Gastrocnemius medialis (tissue), 4 donors: ENCODE data around the gene ARL8B. TPM values are rescaled to one million over a fixed set of nuclear protein-coding genes. Genes with fewer than 3 reads are reported as not detected.
A peak's percentile ranks its signal among the peaks of the same experiment; 100 is the strongest.

Experiments
- ATAC-seq, 2 donors: fragments of 150-250 bp; one replicate each; pipeline ENCODE4 v1.9.1; 2016
- DNase-seq, 2 donors: peaks; one replicate each; pipeline ENCODE4 v3.0.0-alpha.2; 2019
- H3K27ac ChIP-seq, 4 donors: fragments of 200-600 bp; sonication (generic); 1 replicate in 1 of 4; 2 replicates in 3 of 4; pipeline ENCODE4 v1.5.1; 2016 to 2018; ENCODE audit warnings: mild to moderate bottlenecking in 2 of 4, moderate library complexity in 1 of 4
- H3K27me3 ChIP-seq, 3 donors: fragments of 200-600 bp; sonication (generic) in 2 of 3; 1 replicate in 1 of 3; 2 replicates in 2 of 3; pipeline versions ENCODE4 v1.5.1 to v1.6.0; 2016 to 2019; ENCODE audit warnings: mild to moderate bottlenecking in 1 of 3, moderate library complexity in 1 of 3
- H3K36me3 ChIP-seq, 2 donors: fragments of 200-600 bp; sonication (generic) in 1 of 2; one replicate each; pipeline ENCODE4 v1.5.1; 2017 to 2018
- H3K4me1 ChIP-seq, 2 donors: fragments of 200-600 bp; sonication (generic) in 1 of 2; one replicate each; pipeline ENCODE4 v1.5.1; 2016 to 2017; ENCODE audit warnings: mild to moderate bottlenecking in 2 of 2
- H3K4me3 ChIP-seq, 4 donors: fragments of 200-600 bp; sonication (generic) in 3 of 4; 1 replicate in 1 of 4; 2 replicates in 3 of 4; pipeline ENCODE4 v1.5.1; 2016 to 2019; ENCODE audit warnings: mild to moderate bottlenecking in 2 of 4
- H3K9me3 ChIP-seq, 3 donors: fragments of 200-600 bp; sonication (generic) in 2 of 3; 1 replicate in 1 of 3; 2 replicates in 2 of 3; pipeline ENCODE4 v1.5.1; 2016 to 2019
- CTCF ChIP-seq, 5 experiments: fragments of 450-650 bp in 3 of 5; fragments of 200-600 bp in 2 of 5; sonication (generic) in 2 of 5; IDR thresholded peaks in 4 of 5; conservative IDR thresholded peaks in 1 of 5; 1 replicate in 4 of 5; 2 replicates in 1 of 5; pipeline ENCODE4 v1.5.1; 2016 to 2019; ENCODE audit warnings: antibody characterized with exemption in 5 of 5, mild to moderate bottlenecking in 3 of 5, moderate library complexity in 3 of 5
- POLR2A ChIP-seq, 2 donors: fragments of 450-650 bp; IDR thresholded peaks; one replicate each; pipeline ENCODE4 v1.6.1; 2017; ENCODE audit warnings: antibody characterized with exemption in 2 of 2, mild to moderate bottlenecking in 2 of 2, moderate library complexity in 2 of 2
- in situ Hi-C, 4 donors: fragments of 200-750 bp; cut with MboI; loops; one replicate each; pipeline versions ENCODE4 v1.15.0 to v1.8.0; 2017; ENCODE audit warnings: low sequenced_read_pairs in 4 of 4
- intact Hi-C: fragments of 100-400 bp; cut with DNase I; formaldehyde crosslinking; loops from one replicate; pipeline ENCODE4 v1.15.1; 2023; ENCODE audit warnings: low total_unique reads
- total RNA-seq, 4 donors: library from RNA; depleted of rRNA; stranded (reverse); fragments of >200 nt; gene quantifications; one replicate each; pipeline versions ENCODE4 v1.1.0 to v1.2.3, GENCODE V29; 2016

ARL8B gene
- total RNA-seq, 4 donors from 2014 or later: 69.3 to 198 (median 95.0) TPM

DNA sequence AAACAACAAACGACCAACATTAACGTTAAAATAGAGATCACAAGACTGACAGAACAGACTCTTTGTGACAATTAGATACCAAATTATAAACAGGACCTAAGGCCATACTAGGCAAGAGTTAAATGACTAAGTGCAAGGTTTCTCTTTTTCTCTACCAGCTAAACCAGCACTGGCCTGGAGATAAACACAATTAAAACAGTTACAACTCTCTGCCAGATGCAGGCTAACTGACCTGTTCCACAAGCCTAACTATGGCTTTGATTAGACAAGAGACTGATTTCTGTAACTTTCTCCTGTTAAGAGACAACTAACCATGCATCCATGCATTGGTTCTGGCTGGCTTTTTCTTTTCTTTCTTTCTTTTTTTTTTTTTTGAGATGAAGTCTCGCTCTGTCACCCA, 1.6 kb upstream of the ARL8B start:
- in situ Hi-C loops (loop anchor here in 3 of 4 donors (5.0 to 10.0 kb wide), 3 partner anchors 74 to 138 kb away; no protein-coding TSS in a partner anchor), intact Hi-C loops (loop anchor here (5.0 to 10.0 kb wide), 2 partner anchors 68 to 626 kb away; partner anchors contain the start of gene ITPR1)
- Histone ChIP-seq H3K36me3 (no peaks in the 10 kb centered on the region), H3K9me3 (no peaks in the 10 kb centered on the region), H3K4me3 (no peak overlapping the region), H3K27me3 (no peaks in the 10 kb centered on the region), H3K4me1 (peaks cover 16 to 22% of the 10 kb centered on the region in 2 donors), H3K27ac (no peak overlapping the region)
- ATAC-seq (no peak), DNase-seq (no peak)
- TF ChIP-seq CTCF (IDR thresholded peaks at IDR 0.05 in 4 of 5, conservative IDR thresholded peaks at IDR 0.05 in 1 of 5): no peak
- no peak for TF ChIP-seq POLR2A (IDR thresholded peaks at IDR 0.05)

GRCh38 chr3:5122741-5123706, 932 bp downstream of the ARL8B start:
- ATAC-seq: peak; percentile 83 to 89
- intact Hi-C loops: loop anchor here (1.0 to 10.0 kb wide), 8 partner anchors 42 to 820 kb away; partner anchors contain the start of genes BHLHE40, EDEM1, ITPR1 and SETMAR
- peak; percentile 67 to 78 for DNase-seq
- Histone ChIP-seq H3K9me3 (no peaks in the 10 kb centered on the region), H3K4me3 (peak overlapping the region; percentile 90 to 100 (median 98)), H3K36me3 (no peaks in the 10 kb centered on the region), H3K27ac (peak overlapping the region; percentile 96 to 100 (median 98)), H3K27me3 (no peaks in the 10 kb centered on the region), H3K4me1 (peaks cover 38 to 44% of the 10 kb centered on the region in 2 donors)
- TF ChIP-seq POLR2A (IDR thresholded peaks at IDR 0.05): peak; percentile 42 to 65
- peak in 2 of 5 experiments; percentile 10 to 19 for TF ChIP-seq CTCF (IDR thresholded peaks at IDR 0.05 in 4 of 5, conservative IDR thresholded peaks at IDR 0.05 in 1 of 5)
- in situ Hi-C loops: loop anchor here in 3 of 4 donors (5.0 to 10.0 kb wide), 3 partner anchors 72 to 141 kb away; no protein-coding TSS in a partner anchor

DNA sequence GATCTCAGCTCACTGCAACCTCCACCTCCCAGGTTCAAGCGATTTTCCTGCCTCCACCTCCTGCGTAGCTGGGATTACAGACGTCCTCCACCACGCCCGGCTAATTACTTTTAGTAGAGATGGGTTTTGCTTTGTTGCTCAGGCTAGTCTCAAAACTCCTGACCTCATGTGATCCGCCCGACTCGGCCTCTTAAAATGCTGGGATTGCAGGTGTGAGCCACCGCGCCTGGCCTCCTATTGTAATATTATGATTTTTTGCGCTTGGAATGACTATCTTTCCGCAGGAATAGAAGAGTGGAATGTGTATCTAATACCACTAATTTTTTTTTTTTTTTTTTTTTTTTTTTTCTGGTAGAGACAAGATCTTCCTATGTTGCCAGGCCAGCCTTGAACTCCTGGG, 1.8 kb downstream of the ARL8B start:
- TF ChIP-seq CTCF (IDR thresholded peaks at IDR 0.05 in 4 of 5, conservative IDR thresholded peaks at IDR 0.05 in 1 of 5) (no peak), POLR2A (IDR thresholded peaks at IDR 0.05) (no peak)
- peak in 1 of 2 donors; percentile 0 for ATAC-seq
- H3K36me3 ChIP-seq: no peaks in the 10 kb centered on the region
- no peak for DNase-seq
- peak overlapping the region; percentile 96 to 100 (median 98) for H3K27ac ChIP-seq
- H3K4me1 ChIP-seq: peaks cover 38 to 44% of the 10 kb centered on the region in 2 donors
- intact Hi-C loops (loop anchor here (1.0 to 10.0 kb wide), 7 partner anchors 41 to 821 kb away; partner anchors contain the start of genes EDEM1, ITPR1 and SETMAR), in situ Hi-C loops (loop anchor here in 3 of 4 donors (5.0 to 10.0 kb wide), 3 partner anchors 71 to 142 kb away; no protein-coding TSS in a partner anchor)
- peak overlapping the region; percentile 90 to 100 (median 98) for H3K4me3 ChIP-seq
- H3K27me3 ChIP-seq: no peaks in the 10 kb centered on the region
- H3K9me3 ChIP-seq: no peaks in the 10 kb centered on the region

- in situ Hi-C loops (loop anchor here in 1 of 4 donors (10.0 kb wide), 1 partner anchor 68 kb away; no protein-coding TSS in a partner anchor), intact Hi-C loops (loop anchor here (10.0 kb wide), 1 partner anchor 632 kb away; the partner anchor contains the start of gene ITPR1)
- Histone ChIP-seq H3K4me3 (peak overlapping the region in 2 of 4 donors; percentile 1 to 14), H3K36me3 (no peaks in the 10 kb centered on the region), H3K9me3 (no peaks in the 10 kb centered on the region), H3K27ac (peak overlapping the region; percentile 96 to 100 (median 98)), H3K27me3 (no peaks in the 10 kb centered on the region), H3K4me1 (peaks cover 42 to 49% of the 10 kb centered on the region in 2 donors)
- TF ChIP-seq CTCF (IDR thresholded peaks at IDR 0.05 in 4 of 5, conservative IDR thresholded peaks at IDR 0.05 in 1 of 5): no peak
- no peak for TF ChIP-seq POLR2A (IDR thresholded peaks at IDR 0.05)
- no peak for ATAC-seq
- DNase-seq: no peak
Observed at GRCh38 chr3:5126586-5126985, 4.5 kb downstream of the ARL8B start.
